MCF 10A (cell line): Measurements from ENCODE around the gene LARP4B. TPM values are rescaled to one million over a fixed set of nuclear protein-coding genes. Genes with fewer than 3 reads are reported as not detected.

Experiments
- BruUV-seq: library from RNA; stranded (reverse); fragments of 400-500 nt; replicated peaks from 2 replicates; lab custom pipeline; 2021; lab: Mats Ljungman, UMichigan
- CTCF ChIA-PET: fragments of 300-600 bp; sonication (Branson Sonifier 250); formaldehyde crosslinking; extraction: SDS; loops from one replicate; lab custom pipeline; 2021; ENCODE audit warnings: antibody characterized with exemption, inconsistent platforms; lab: Yijun Ruan, JAX
- POLR2A ChIA-PET: fragments of 300-600, 350-650 bp; sonication (Branson Sonifier 250); formaldehyde crosslinking; extraction: SDS; loops from one replicate; lab custom pipeline; 2020; ENCODE audit warnings: antibody characterized with exemption, inconsistent platforms; lab: Yijun Ruan, JAX
- DNase-seq: peaks from one replicate; pipeline ENCODE4 v3.0.0-alpha.2; 2018; ENCODE audit not compliant: unreplicated experiment
- H3K27ac Mint-ChIP-seq: one replicate; pipeline ENCODE4 v1.8.0; 2022; ENCODE audit warnings: mild to moderate bottlenecking, low read depth, mixed read lengths; ENCODE audit not compliant: unreplicated experiment
- H3K27me3 Mint-ChIP-seq: one replicate; pipeline ENCODE4 v1.8.0; 2022; ENCODE audit warnings: mixed read lengths; ENCODE audit not compliant: insufficient read depth, unreplicated experiment
- H3K36me3 Mint-ChIP-seq: one replicate; pipeline ENCODE4 v1.8.0; 2022; ENCODE audit warnings: mild to moderate bottlenecking, moderate library complexity, mixed read lengths; ENCODE audit not compliant: insufficient read depth, unreplicated experiment
- H3K4me1 Mint-ChIP-seq: one replicate; pipeline ENCODE4 v1.8.0; 2022; ENCODE audit warnings: mixed read lengths; ENCODE audit not compliant: insufficient read depth, unreplicated experiment
- H3K4me3 Mint-ChIP-seq: one replicate; pipeline ENCODE4 v1.8.0; 2022; ENCODE audit warnings: mild to moderate bottlenecking, moderate library complexity, mixed read lengths; ENCODE audit not compliant: unreplicated experiment
- H3K9me3 Mint-ChIP-seq: one replicate; pipeline ENCODE4 v1.8.0; 2022; ENCODE audit warnings: mixed read lengths; ENCODE audit not compliant: unreplicated experiment
- intact Hi-C: fragments of 100-400 bp; cut with micrococcal nuclease; formaldehyde crosslinking; loops from 2 replicates; pipeline ENCODE4 v1.14.1; 2022
- total RNA-seq: library from RNA; stranded (reverse); gene quantifications from 2 replicates; pipeline ENCODE4 v1.2.3, GENCODE V29; 2022
- TF ChIP-seq, protein P1 (sequence below): fragments of 200-600 bp; IDR thresholded peaks from one replicate; pipeline ENCODE4 v1.8.0; 2022; ENCODE audit warnings: antibody characterized with exemption, mild to moderate bottlenecking; ENCODE audit not compliant: unreplicated experiment

LARP4B gene
- total RNA-seq, 1 experiment from 2014 or later, result 131 TPM

DNA sequence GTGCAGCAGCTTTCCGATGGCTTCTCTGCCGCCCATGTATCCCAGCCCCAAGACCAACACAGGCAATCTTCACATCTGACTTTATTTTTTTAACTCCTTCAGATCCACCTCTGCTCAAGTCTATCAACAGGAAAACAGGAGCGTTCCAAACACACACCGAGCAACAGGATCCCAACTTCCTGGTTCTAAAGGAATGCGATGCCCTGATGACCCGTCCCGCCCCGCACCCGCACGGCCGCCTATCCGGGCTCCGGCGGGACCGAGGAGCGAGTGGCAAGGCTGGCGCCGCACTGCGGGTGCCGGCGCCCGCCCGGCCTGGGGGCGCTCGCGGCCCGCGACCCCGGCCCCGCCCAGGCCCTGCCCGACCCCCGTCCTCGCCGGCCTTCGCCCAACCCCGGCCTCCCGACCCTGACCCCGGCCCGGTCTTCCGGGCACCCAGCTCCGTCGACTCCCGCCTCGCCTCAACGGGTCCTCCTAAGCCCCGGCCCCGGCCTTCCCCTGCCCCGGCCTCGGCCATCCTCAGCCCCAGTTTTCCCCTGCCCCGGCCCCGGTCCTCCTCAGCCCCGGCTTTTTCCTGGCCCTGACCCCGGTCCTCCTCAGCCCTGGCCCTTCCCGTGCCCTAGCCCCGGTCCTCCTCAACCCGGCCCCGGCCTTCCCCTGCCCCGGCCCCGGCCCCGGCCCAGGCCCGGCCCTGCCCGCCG lies 730 bp downstream of the LARP4B start:
- H3K4me3 Mint-ChIP-seq, result peak overlapping the region; percentile 87
- peak overlapping the region; percentile 92 for H3K27ac Mint-ChIP-seq
- H3K36me3 Mint-ChIP-seq, result peaks cover 11% of the 10 kb centered on the region
- ChIA-PET POLR2A (interaction anchor here (0.6 to 6.9 kb wide), 27 partner anchors 8 to 651 kb away, joined by 3 to 114 read pairs (median 4); partner anchors contain the start of genes GTPBP4, IDI1 and WDR37), CTCF (no interaction called here)
- DNase-seq, result peak; percentile 50
- no TSS peak for BruUV-seq
- intact Hi-C loops, result loop anchor here (2.0 kb wide), 2 partner anchors 56 to 118 kb away; partner anchors contain the start of gene IDI1
- H3K4me1 Mint-ChIP-seq, result peaks cover 31% of the 10 kb centered on the region
- TF ChIP-seq, protein P1, sequence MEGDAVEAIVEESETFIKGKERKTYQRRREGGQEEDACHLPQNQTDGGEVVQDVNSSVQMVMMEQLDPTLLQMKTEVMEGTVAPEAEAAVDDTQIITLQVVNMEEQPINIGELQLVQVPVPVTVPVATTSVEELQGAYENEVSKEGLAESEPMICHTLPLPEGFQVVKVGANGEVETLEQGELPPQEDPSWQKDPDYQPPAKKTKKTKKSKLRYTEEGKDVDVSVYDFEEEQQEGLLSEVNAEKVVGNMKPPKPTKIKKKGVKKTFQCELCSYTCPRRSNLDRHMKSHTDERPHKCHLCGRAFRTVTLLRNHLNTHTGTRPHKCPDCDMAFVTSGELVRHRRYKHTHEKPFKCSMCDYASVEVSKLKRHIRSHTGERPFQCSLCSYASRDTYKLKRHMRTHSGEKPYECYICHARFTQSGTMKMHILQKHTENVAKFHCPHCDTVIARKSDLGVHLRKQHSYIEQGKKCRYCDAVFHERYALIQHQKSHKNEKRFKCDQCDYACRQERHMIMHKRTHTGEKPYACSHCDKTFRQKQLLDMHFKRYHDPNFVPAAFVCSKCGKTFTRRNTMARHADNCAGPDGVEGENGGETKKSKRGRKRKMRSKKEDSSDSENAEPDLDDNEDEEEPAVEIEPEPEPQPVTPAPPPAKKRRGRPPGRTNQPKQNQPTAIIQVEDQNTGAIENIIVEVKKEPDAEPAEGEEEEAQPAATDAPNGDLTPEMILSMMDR, result no peak
- H3K9me3 Mint-ChIP-seq, result no peaks in the 10 kb centered on the region
- H3K27me3 Mint-ChIP-seq, result no peaks in the 10 kb centered on the region

DNA sequence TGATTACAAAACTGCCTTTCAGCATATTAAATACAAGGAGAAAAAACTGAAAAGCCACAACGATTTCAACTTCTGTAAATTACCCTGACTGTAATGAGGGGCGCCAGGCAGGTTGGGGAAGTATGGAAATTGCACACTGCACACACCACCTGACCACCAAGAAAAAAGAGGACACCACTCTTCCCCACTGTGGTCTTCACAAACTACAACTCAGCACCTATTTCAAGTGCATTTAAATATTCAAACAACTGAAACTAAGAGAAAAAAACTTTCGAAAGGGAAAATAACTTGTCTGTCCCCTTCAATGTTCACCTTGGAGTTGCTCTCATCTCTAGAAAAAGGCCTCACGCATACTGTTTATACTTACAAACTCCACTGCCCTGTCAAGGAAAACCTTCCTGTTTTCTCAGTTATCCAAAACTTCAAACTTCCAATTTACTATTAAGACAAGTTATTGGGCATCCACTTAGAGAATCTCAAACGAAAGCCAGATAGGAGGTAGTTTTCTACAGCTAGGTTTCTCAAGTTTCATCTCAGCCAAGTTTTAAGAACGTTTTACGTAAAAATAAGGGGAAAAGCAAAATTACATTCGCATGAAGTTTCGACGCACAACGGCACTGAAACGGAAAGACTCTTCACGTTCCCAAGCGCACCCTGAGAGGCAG lies 1.4 kb downstream of the LARP4B start:
- POLR2A ChIA-PET, result interaction anchor here (0.6 to 6.9 kb wide), 16 partner anchors 9 to 1960 kb away, joined by 3 to 114 read pairs (median 4); partner anchors contain the start of genes GTPBP4, IDI1 and WDR37
- CTCF ChIA-PET, result interaction anchor here (0.5 kb wide), 1 partner anchor 108 kb away, joined by 4 read pairs; no protein-coding TSS in a partner anchor
- TSS peak; percentile 25 for BruUV-seq
- Mint-ChIP-seq H3K9me3 (no peaks in the 10 kb centered on the region), H3K4me1 (peaks cover 31% of the 10 kb centered on the region), H3K27me3 (no peaks in the 10 kb centered on the region), H3K4me3 (peak overlapping the region; percentile 87), H3K36me3 (peaks cover 18% of the 10 kb centered on the region), H3K27ac (peak overlapping the region; percentile 92)
- DNase-seq, result no peak
- TF ChIP-seq, protein P1, result no peak
- intact Hi-C loops, result loop anchor here (2.0 kb wide), 2 partner anchors 57 to 119 kb away; partner anchors contain the start of gene IDI1

DNA sequence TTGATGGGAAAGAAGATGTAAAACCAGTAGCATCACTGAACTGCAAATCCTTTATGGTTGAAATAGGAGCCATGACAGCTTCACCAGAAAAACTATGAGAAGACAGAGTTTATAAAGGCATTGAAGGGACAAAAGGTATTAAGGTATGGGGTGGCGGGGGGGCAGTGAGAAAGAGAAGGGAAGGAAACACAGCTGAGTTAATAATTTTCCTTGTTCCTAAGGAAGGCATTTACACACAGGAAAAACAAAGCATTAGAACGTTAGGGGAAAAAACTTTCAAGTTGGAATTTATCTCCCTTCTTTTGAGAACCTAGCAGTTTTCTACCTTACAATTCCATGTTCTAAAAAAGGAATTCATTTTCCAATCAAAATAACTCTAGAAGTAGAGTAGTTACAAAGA lies 4.4 kb downstream of the LARP4B start:
- no peaks in the 10 kb centered on the region for H3K27me3 Mint-ChIP-seq
- H3K36me3 Mint-ChIP-seq, result peaks cover 38% of the 10 kb centered on the region
- H3K9me3 Mint-ChIP-seq, result no peaks in the 10 kb centered on the region
- no TSS peak for BruUV-seq
- peaks cover 36% of the 10 kb centered on the region for H3K4me1 Mint-ChIP-seq
- CTCF ChIA-PET, result no interaction called here
- TF ChIP-seq, protein P1, result no peak
- no peak overlapping the region for H3K4me3 Mint-ChIP-seq
- POLR2A ChIA-PET, result interaction anchor here (0.9 to 6.9 kb wide), 2 partner anchors 10 to 60 kb away, joined by 3 to 114 read pairs; partner anchors contain the start of gene GTPBP4
- no peak for DNase-seq
- no peak overlapping the region for H3K27ac Mint-ChIP-seq
- intact Hi-C loops, result no loop called here
